GM19193 (cell line): ENCODE data around the gene SLC16A5.
A peak's percentile ranks its signal among the peaks of the same experiment; 100 is the strongest.

ENCODE experiments used
- POLR2A ChIP-seq: IDR thresholded peaks from 4 replicates; pipeline ENCODE4 v1.6.1; 2011; ENCODE audit not compliant: insufficient read depth, insufficient read length; ENCODE audit errors: extremely low read depth

SLC16A5 gene

DNA sequence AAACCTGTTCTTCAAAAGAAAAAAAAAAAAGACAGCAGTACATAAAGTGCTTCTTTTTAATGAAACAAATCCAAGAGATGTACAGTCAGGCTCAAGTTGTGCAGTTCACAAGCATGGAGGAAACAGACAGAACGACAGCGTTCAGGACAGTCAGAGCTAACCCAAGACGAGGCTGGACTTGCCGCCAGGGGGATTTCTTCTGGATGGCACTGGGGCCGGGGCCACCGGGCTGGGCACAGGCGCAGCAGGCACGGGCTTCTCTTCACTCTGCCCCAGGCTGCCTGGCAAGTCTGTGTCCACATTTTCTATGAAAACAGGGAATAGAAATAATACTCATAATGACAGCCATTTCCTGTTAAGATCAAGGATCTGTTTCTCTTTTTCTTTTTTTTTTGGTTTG is 48.2 kb downstream of the SLC16A5 start:
- TF ChIP-seq POLR2A = no peak

DNA sequence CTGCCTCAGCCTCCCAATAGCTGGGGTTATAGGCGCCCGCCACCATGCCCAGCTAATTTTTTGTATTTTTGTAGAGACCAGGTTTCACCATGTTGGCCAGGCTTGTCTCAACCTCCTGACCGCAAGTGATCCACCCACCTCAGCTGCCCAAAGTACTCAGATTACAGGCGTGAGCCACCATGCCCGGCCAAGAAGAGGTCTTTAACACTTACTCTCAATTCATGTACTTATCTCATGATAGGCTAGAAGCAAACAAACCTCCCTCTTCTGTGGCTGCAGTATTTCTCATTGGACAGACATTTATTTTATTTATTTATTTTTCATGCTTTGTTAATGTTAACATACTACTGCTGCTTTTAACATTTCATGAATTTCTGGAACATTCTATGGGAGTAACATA is 50.8 kb downstream of the SLC16A5 start:
- no peak for TF ChIP-seq POLR2A

DNA sequence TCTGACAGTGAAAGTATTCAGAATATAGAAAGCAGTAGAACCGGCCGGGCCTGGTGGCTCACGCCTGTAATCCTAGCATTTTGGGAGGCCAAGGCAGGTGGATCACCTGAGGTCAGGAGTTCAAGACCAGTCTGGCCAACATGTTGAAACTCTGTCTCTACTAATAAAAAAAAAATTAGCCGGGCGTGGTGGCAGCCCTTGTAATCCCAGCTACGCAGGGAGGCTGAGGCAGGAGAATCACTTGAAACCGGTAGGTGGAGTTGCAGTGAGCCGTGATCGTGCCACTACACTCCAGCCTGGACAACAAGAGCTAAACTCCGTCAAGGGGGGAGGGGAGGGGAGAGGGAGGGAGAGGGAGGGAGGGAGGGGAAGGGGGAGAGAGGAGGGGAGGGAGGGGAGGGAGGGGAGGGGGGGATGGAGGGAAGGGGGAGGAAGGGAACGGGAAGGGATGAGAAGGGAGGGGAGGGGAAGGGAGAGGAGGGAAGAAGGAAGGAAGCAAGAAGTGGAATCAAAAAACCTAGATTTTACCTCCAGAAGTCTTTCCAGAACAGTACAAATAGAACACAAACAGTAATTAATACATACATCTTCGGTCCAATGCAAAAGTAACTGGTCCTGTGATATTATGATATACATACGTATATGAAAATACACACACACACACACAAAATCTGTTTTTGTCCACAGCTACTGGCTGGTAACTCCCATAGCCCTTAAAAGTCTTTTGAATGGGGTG is 54.6 kb downstream of the SLC16A5 start:
- no peak for TF ChIP-seq POLR2A

DNA sequence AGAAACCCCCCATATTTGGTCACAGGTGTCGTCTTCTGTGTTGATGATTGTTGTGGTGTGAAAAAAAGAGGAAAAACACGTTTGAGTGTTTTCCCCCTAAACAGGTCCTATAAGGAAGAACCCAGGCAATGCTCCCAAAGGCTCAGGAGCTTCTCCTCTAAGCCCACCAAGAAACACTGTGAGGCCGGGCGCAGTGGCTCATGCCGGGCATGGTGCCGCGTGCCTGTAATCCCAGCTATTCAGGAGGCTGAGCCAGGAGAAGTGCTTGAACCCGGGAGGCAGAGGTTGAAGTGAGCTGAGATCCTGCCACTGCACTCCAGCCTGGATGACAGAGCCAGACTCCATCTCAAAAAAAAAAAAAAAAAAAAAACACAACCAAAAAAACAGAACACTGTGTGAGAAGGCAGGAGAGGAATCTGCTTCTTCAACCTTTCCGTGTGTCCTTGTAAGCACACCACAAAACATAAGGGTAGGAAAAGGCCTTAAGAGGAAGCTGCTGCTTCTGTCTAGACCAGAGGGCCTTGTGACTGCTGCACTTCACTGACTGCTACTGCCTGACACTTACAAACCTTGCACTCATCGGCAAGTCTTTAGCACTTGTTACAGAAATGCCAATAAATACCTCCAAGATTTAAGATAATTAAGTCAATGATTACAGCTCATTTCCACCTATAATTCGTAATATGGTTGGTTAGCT is 57.2 kb downstream of the SLC16A5 start:
- TF ChIP-seq POLR2A = no peak

DNA sequence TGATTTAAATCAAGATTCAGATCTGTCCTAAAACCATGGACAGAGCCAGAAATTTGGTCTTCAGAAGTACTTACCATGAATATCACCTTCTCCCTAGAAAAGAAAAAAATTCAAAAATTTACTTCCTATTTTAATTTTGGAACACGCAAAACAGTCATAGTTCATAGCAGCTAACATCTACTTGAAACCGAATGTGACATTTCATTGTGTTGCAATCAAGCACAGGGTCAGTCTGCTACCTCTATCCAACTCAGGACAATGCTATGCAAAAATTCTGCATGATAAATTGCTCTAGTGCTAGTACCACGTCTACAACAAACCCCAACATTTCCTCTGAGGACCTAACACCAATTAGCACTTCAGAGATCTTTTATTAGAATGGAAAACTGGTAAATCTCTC is 58.8 kb downstream of the SLC16A5 start:
- TF ChIP-seq POLR2A = no peak

DNA sequence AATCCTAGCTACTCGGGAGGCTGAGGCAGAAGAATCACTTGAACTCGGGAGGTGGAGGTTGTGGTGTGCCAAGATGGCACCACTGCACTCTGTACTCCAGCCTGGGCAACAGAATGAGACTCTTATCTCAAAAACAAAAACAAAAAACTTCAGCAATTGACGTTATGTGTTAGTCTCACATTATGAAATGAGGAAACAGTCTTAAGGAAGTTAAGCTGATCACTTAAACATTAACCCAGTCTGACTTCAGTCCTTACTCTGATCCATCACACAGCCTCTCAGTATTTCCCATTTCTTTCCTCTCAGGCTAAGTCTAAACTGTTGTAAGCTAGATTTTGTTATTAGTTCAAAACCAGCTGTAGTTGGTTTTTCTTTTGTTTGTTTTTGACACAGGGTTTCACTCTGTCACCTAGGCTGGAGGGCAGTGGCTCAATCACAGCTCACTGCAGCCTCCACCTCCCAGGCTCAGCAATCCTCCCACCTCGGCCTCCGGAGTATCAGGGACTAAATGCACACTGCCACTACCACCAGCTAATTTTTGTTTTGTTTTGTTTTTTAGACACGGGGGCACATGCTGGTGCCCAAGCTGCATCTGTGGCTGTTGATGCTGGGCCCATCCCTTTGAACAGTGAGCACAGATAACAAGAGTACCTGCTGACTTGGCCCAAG is 60.3 kb downstream of the SLC16A5 start:
- TF ChIP-seq POLR2A = no peak

DNA sequence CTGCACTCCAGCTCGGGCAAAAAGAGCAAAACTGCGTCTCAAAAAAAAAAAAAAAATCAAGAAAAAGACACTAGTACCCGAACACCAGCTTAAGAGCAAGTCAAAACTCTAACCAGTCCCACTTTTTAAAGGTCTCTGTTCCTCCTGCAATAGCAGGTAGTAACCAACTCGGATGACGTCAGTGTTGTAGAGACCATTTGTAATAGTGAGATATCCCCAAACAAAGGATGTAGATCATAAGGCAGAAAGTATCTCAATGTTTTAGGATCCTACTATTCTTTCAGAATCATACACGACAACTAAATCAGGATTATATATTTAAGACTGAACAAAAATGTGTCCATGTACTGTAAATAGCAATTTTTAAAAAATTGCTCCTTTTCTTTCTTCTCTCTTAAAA is 64.2 kb downstream of the SLC16A5 start:
- TF ChIP-seq POLR2A = no peak

DNA sequence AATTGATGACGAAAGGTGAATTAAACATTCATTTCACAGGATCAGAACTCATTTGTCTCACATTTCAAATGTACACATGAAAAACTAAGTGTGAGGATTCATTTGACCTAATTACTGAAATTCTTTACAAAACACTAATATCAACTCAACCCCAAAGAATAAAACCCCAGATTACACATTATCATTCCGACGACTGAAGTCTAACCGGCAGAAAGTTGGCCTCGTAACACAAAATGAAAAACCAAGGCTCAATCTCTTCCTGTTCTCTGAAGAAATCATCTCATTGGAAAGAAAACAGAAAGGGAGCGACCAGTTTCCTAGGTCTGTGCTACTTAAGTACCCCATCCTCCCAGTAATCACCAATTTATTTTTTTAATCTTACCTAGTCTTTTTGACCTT is 64.8 kb downstream of the SLC16A5 start:
- no peak for TF ChIP-seq POLR2A

DNA sequence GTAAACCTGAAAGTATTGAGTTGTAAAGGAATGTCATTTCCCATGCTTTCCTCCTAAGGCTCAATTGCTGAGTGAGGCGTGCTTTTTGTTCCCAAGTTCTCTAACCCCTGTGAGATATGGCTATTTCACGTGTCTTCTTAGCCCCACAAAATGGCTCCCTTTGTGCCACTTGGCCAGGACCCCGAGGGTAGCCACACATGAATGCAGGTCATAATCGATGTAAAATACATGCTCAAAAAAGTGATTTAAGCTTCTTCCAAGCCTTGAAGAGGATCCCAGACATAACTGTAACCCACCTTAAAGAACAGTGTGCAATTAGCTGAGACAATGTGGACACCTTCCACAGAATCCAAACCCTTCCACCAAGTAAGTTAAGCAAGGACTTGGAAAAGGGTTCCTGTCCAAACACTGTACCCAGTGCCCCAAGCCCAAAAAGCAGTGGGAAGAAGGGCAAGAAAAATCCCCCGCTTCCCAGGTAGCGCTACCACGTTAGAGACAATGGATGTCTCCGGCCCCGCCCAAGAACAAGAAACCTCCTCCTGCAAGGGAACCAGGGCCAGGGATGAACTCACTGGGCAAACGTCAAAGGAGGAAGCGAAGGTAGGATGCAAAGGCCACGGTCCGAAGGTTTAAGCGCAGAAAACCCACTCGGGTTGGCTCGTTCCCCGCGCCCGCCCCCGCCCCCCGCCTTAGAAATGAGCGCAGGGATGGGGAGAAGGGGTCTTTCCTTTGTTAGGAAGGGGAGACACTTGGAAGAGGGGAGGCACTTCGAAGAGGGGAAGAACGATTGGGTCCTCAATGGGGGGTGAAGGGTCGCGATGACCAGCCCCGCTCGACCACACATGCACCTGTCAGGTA is 65.4 kb downstream of the SLC16A5 start:
- TF ChIP-seq POLR2A = no peak

DNA sequence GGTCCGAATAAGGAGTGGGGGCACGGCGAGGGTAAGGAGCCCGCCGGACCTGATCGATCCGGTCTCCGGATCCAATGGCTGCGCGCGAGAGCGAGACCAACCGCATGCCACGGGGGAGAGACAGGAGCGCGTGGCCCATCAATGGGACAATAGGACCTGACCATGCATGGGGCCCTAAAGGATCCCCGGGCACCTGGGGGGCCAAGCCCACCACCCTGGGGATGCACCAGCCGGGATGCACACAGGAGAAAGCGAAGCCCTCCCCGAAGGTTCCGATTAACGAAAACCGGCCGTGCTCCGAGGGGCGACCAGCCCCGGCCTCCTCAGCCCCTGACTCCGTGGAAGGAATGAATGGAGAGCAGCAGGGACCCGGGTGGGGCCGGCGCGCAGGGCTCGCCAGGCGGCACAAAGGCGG is 66.0 kb downstream of the SLC16A5 start:
- TF ChIP-seq POLR2A = no peak

DNA sequence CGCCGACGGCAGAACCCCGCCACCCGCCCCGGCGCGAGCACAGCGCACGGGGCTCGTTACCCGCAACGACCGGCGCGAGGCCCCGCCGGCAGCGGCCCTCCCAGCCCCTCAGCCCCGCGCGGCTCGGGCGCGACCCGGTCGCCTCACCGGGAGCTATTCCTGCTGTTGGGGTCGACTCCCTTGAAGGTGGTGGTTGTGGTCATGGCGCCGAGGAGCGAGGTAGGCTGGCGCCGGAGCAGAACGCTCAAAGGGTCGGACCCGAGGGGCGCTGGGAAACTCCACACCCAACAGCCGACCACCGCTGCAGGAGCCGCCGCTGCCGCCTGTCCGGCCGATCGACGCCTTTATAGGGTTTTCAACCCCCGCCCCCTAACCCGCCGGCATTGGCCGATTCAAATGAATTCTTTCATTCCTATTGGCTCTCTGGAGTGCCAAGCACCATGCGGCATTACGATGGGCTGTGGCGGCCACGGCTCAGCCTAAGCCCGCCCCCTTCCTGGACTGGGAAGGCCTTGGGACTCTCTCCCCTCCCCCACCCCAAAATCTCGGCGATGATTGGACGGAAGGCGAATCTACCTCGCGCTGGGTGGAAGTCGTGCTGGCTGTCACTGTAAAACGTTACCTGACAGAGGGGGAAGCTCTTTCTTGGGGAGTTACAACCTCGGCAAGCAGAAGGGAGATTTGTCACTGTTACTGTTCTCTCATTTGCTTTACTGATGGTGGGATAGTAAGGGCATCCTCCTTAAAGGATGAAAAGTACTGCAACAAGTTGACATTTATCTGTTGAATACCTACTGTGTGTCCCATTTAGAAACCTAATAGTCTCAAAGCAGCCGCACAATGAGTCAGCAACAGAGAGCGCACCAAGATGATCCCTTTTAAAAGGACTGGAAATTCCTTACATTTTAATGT is 66.7 kb downstream of the SLC16A5 start, which contains the start of gene JPT1:
Gene JPT1 (minus strand): TSS at position 318 of the 912 bp plus-strand sequence. CDS start 115 bp downstream, at position 203.
- TF ChIP-seq POLR2A = peak; percentile 100

DNA sequence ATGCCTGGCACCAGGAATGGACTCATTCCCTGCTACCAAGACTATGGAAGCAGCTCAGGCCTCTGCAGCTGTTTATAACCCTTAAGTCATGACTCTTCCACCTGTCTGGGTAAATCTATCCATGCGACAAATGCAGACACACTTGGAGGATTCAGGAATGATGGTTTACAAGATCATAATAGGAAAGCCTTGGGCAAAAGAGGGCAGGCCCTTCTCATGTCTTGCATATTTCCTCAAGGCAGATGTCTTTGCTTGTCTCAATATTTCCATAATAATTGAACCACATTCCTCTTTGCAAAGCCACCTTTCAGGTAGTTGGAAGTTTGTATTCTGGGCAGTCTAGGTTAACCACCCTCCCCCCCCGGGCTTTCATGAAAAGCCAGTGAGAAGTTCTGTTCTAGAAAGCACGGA is 67.4 kb downstream of the SLC16A5 start:
- TF ChIP-seq POLR2A = no peak
